PFSK-1 (cell line): Measurements from ENCODE around the gene AGK.

Experiments
- FOXP2 ChIP-seq: optimal IDR thresholded peaks from 2 replicates; pipeline ENCODE3; 2011; ENCODE audit warnings: borderline replicate concordance, control low read depth, inconsistent platforms; ENCODE audit not compliant: insufficient read depth; ENCODE audit errors: extremely low read length, extremely low read depth
- POLR2AphosphoS5 ChIP-seq: IDR thresholded peaks from 2 replicates; pipeline ENCODE4 v1.6.1; 2012; ENCODE audit warnings: low read depth, mild to moderate bottlenecking, control low read depth, low read length, moderate library complexity
- REST ChIP-seq, 2 experiments: IDR thresholded peaks; 2 replicates each; pipeline versions ENCODE4 v1.6.1 to v1.8.0; 2011 to 2012; ENCODE audit warnings: low read depth in 2 of 2, low read length in 2 of 2, control low read depth in 1 of 2, inconsistent platforms in 1 of 2, mild to moderate bottlenecking in 1 of 2, moderate library complexity in 1 of 2; ENCODE audit not compliant: insufficient read depth in 1 of 2
- SIN3A ChIP-seq: IDR thresholded peaks from 2 replicates; pipeline ENCODE4 v1.6.1; 2012; ENCODE audit warnings: mild to moderate bottlenecking, low read length, moderate library complexity, borderline replicate concordance; ENCODE audit not compliant: insufficient read depth
- TAF1 ChIP-seq: IDR thresholded peaks from 2 replicates; pipeline ENCODE4 v1.6.1; 2012; ENCODE audit warnings: low read length, control low read depth, borderline replicate concordance; ENCODE audit not compliant: insufficient read depth

Gene AGK

DNA sequence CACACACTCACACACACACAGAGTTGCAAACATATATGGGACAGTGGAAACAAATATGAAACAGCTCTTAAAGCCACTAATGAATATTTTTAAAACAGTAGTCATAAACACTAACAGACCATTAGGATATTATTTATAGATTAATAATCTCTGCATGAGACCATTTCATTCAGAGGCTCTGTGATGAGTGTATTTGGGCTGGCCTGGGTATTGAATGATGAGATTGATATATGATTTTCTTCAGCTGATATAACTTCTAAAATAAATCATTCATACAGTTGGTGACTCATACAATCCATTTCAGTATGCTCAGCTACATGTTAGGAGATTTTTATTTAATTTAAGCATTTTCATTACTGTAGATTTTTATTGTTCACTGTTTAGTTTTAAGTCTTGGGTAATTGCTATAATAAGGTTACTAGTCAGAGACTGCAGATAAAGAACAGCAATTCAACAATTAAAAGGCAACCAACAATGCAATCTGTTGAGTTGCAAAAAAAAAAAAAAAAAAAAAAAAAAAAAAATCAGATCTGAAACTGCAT, 25.2 kb upstream of the AGK start:
- no peak for TF ChIP-seq FOXP2
- no peak for TF ChIP-seq SIN3A
- no peak for TF ChIP-seq TAF1
- no peak for TF ChIP-seq REST (IDR thresholded peaks at IDR 0.05; ENCODE audit: insufficient read depth in 1 of 2, low read depth in 2 of 2, low read length in 2 of 2)
- no peak for TF ChIP-seq POLR2AphosphoS5

DNA sequence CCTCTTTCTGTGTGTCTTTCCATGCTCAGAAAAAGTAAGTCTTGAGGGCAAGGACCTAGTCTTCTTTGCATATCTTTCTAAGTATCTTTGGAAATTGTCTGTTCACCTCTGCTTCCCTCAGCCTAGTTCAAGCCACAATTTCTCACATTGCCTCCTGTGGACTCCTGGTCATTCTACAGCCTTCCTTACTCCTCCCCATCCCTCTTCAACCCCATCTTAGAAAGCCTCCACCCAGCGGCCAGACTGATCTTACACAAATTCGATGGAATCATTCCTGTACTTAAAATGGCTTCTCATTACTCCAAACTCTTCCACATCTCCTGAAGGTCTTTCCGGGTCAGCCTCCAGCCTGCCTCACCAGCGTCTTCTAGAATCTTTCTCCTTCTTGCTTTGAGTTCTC, 24.1 kb upstream of the AGK start:
- no peak for TF ChIP-seq REST (IDR thresholded peaks at IDR 0.05; ENCODE audit: insufficient read depth in 1 of 2, low read depth in 2 of 2, low read length in 2 of 2)
- no peak for TF ChIP-seq TAF1
- TF ChIP-seq SIN3A, result no peak
- TF ChIP-seq FOXP2, result no peak
- no peak for TF ChIP-seq POLR2AphosphoS5

DNA sequence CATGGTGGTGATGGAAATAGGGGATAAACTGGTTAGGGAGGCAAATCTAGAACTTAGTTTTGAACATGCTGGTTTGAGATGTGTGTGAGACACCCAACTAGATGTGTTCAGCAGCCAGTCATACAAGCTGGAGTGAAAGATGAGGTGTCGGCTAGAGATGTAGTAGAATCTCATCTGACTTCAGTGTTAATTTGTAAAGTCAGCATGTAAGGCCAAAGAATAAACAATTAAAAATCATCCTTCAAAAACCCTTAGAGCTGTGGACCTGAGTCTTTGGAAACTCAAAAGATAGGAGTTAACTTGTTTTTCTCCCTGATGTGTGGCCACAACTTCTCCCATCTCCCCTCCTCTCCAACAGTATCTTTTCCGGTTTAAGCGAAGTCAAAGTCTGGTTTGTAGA, 22.8 kb upstream of the AGK start:
- TF ChIP-seq TAF1 (no peak), REST (IDR thresholded peaks at IDR 0.05; ENCODE audit: insufficient read depth in 1 of 2, low read depth in 2 of 2, low read length in 2 of 2) (no peak), FOXP2 (no peak), SIN3A (no peak), POLR2AphosphoS5 (no peak)

- TF ChIP-seq FOXP2, result no peak
- TF ChIP-seq POLR2AphosphoS5, result no peak
- TF ChIP-seq TAF1, result no peak
- TF ChIP-seq REST (IDR thresholded peaks at IDR 0.05; ENCODE audit: insufficient read depth in 1 of 2, low read depth in 2 of 2, low read length in 2 of 2), result no peak
- no peak for TF ChIP-seq SIN3A
Measured at GRCh38 chr7:141533149-141533949, 17.9 kb upstream of the AGK start.
